Cardiac fibroblast (primary cell): ENCODE measurements around the gene MRPS22.
A peak's percentile ranks its signal among the peaks of the same experiment; 100 is the strongest.

Experiments
- DNase-seq, 2 donors: peaks; one replicate each; pipeline versions ENCODE4 v3.0.0 to v3.0.0-alpha.2; 2010; ENCODE audit warnings: low read depth in 2 of 2
- H3K4me3 ChIP-seq, 2 donors: replicated peaks in 1 of 2; 1 replicate in 1 of 2; 2 replicates in 1 of 2; pipeline ENCODE4 v1.5.1; 2011; ENCODE audit warnings: low read depth in 2 of 2, low read length in 2 of 2, mild to moderate bottlenecking in 2 of 2, moderate library complexity in 1 of 2
- TF ChIP-seq, protein P1 (sequence below): IDR thresholded peaks from one replicate; pipeline ENCODE4 v1.5.1; 2011; ENCODE audit warnings: low read depth, mild to moderate bottlenecking, low read length, inconsistent platforms

MRPS22 gene

DNA sequence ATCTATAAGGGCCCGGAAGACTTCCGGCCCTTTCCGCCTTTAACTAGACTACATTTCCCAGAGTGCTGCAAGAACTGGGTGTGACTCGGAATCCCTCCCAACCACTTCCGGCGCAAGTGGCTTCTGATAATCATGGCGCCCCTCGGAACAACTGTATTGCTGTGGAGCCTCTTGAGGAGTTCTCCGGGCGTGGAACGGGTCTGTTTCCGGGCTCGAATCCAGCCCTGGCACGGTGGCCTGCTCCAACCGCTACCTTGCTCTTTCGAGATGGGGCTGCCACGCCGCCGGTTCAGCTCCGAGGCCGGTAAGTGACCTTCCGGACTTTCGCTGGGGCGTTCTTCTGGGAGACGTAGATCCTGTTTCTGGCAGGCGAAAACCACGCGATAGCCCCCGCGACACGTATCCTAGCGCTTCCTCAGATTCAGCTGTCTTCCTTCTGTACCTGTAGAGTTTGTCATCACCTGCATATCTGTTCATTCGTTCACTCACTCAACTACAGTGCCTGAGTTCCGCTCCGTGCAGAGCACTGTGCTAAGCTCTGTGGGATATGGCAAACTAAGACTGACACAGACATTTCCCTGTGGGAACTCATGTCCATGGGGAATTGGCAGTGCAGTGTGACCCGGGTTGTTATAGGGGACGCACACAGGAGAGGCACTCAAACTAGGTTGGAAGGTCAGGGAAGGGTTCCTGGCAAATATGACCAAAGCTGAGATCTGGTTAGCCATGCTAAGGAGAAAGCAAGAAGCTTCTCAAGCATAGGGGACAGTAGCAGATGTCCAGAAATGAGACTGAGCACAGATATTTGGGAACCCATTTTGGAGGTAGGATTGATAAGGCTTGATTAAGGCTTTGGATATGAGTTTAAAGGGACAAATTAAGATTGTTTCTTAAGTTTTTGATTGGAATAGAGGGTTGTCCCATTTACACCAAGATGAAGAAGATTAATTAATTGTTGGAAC is at the start of gene MRPS22:
Gene MRPS22, plus strand, starts transcription at position 126 of the 962 bp plus-strand sequence. Its CDS starts 7 bp downstream, at position 133.
- peak; percentile 90 to 92 for DNase-seq
- TF ChIP-seq, protein P1, sequence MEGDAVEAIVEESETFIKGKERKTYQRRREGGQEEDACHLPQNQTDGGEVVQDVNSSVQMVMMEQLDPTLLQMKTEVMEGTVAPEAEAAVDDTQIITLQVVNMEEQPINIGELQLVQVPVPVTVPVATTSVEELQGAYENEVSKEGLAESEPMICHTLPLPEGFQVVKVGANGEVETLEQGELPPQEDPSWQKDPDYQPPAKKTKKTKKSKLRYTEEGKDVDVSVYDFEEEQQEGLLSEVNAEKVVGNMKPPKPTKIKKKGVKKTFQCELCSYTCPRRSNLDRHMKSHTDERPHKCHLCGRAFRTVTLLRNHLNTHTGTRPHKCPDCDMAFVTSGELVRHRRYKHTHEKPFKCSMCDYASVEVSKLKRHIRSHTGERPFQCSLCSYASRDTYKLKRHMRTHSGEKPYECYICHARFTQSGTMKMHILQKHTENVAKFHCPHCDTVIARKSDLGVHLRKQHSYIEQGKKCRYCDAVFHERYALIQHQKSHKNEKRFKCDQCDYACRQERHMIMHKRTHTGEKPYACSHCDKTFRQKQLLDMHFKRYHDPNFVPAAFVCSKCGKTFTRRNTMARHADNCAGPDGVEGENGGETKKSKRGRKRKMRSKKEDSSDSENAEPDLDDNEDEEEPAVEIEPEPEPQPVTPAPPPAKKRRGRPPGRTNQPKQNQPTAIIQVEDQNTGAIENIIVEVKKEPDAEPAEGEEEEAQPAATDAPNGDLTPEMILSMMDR: no peak
- peak within 1 kb of the TSS; percentile 82 to 92 for H3K4me3 ChIP-seq

DNA sequence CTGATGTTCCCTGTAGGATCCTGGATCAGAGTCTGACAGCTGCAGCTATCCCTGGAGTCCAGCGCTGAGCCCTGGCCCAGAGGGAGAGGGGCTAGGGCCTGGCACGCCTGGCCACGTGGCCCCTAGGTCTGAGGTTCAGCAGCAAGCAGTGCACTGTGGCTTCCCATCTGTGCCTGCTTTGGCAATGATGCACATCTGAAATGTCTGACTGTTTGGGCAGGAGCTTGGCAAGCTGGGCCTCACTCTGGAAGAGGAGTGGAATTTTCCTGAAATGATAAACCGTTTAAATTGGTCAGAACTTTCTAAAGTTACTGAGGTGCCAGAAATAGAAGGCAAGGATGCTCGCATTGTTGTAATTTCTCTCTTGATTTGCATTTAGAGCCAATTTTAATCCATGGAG is 48.8 kb upstream of the MRPS22 start:
- DNase-seq: no peak
- no peak overlapping the region for H3K4me3 ChIP-seq
- TF ChIP-seq, protein P1: no peak

DNA sequence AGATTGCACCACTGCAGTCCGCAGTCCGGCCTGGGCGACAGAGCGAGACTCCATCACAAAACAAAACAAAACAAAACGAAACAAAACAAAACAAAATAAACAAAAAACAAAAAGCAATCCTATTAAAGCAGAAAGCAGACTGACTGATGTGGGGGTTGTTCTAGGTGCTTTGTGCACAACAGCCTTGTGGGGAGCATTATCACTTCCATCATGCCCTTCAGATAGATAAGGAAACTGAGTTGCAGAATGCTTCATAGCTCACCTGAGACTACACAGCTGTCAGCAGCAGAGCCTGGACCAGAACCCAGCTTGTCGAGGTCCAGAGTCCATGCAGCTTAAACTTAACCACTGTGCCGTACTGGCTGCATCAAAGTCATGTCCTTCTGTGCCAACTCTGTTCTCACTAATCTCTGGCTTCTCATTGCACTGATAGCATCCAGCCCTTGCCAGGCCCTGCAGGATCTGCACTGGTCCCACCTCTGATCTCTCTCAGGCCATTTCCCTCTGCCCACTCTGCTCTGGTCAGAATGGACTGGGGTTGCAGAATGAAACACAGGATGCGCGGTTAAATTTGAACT is 47.6 kb upstream of the MRPS22 start:
- no peak for DNase-seq
- TF ChIP-seq, protein P1: no peak
- no peak overlapping the region for H3K4me3 ChIP-seq

DNA sequence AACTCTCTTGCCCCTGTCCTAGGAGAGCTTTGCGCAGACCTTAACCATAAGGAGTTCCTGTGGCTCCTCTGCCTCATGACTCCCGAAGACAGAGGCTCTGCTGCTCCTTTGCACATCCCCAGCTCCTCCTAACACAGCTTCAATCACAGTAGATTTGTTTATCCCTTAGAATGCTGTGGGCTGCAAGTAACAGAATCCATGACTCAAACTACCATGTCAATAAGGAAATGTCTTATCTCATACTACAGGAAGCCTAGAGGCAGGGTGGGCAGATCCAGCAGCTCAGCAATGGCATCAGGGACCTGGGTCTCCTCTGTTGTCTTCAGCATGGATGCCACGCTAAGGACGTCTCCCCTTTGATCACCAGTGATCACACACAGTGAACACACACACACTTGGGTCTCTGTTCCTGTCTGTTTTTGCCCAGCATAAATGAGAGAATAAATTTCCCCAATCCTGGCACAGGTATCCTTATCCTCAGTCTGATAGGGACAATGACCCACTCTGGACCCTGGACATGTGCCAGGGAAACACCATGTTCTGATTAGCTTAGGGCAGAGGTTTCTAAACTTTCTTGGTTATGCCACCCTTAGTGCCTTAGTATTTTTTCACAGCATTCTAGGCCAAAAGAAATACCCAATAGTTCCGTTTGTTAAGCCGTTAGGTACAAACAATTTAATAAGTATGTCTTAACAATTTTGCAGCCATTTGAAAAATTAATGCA is 46.1 kb upstream of the MRPS22 start:
- no peak for DNase-seq
- TF ChIP-seq, protein P1: no peak

DNA sequence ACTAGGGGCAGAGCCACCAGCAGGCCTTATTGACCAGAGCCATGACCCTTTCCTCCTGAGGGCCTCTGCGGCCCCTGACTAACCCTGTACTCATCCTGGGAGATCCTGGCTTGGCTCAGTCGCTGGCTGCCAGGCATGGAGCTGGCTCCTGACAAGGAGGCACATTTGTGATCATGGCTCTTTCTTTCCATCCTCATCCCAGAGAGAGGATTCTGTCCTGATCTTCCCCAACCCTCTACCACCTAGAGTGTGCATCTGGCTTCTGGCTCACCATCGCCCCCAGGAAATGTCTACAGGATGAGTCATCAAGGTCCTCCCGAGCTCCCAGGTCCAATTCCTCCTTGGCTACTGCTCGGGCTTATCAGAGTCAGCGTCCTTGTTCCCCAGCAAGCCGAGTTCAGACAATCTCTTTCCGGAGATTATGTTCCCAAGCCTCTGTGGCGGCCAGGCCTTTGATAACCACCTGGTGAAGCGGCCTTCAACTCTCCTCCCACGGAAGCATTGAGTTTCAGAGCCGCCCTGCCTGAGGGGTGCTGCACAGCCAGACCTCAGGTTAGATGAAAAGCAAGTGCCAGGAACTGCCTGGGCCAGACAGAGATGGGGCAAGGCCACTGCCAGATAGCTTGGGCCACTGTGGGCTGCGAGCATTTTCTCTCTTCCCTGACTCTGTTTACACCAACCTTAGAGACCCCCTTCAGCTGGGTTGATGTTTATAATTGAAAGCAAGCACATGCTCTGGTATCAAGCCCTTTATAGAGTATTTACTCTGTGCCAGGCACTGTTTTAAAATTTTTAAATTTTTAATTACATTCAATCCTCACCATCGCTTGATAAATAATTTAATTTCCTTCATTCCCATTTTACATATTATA is 44.3 kb upstream of the MRPS22 start:
- DNase-seq: peak; percentile 58 to 74
- TF ChIP-seq, protein P1: no peak
- H3K4me3 ChIP-seq: no peak overlapping the region

More for the DNA sequence above, 46.1 kb upstream of the MRPS22 start:
- no peak overlapping the region for H3K4me3 ChIP-seq

DNA sequence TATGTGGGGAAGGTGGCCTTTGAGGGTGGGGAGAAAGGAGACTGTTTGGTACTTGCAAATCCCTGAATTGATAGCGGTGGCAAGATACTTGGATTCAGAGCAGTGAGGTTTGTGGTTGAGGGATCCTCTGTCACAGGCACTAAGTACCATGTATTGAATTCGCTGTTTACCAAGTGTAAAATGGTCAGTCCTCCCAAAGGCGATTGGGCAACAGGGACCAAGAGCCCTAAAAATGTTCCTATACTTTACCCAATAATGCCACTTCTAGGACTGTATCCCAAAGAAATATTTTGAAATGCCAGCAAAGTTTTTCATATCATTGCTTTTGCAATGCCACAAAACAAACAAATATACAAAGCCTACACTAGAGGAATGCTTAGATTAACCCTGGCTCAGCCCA is 43.4 kb upstream of the MRPS22 start:
- DNase-seq: no peak
- TF ChIP-seq, protein P1: no peak
- H3K4me3 ChIP-seq: no peak overlapping the region
